ENCODE data around the gene HHAT.

The HHAT gene

DNA sequence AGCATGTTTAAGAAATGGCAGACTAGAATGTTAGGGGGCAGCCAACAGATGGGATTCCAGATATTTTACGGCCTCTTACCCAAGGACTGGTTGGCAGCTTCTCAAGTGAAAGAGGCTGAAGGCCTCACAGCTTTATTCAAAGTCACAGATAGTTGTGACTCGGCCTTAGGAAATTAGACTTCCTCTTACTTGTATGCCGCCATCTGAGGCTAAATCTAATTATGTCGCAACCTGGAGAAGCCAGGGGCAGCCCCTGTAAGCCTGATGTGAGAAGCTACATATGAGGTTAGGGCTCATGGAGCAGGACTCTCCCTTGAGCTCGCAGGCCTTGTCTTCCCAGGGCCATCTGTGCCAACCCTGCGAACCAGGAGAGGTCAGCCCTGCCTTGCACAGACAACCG, 352.5 kb downstream of the HHAT start:
- no peak for DNase-seq

DNA sequence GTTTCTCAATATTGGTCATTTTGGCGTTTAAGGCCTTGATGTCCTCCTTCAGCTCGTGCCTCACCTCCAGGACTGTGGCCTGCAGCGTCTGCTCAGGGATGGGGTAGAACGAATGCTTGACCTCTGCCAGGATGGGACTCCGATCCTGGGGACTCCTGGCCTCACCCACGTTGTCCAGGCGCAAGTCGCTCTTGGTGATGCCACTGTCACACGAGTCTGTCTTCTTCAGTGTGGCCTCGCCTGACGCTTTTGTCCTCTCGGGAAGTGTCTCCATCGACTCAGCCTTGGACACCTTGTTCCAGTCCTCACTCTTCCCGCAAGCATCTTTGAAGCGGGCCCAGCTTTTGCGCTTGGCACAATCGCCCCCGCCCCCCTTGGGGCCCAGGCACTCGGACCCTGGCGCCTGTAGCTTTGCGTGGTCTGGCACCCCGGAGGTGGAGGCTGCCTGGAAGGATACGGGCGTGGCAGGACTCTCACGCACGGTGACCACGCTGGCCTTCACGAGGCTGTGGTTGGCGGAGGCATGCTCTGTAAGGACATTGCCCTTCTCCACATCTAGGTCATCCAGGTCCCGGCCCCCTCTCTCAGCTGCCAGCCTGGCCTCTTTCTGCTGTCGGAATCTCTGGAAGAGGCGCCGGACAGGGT, 354.8 kb downstream of the HHAT start:
- DNase-seq, result no peak

DNA sequence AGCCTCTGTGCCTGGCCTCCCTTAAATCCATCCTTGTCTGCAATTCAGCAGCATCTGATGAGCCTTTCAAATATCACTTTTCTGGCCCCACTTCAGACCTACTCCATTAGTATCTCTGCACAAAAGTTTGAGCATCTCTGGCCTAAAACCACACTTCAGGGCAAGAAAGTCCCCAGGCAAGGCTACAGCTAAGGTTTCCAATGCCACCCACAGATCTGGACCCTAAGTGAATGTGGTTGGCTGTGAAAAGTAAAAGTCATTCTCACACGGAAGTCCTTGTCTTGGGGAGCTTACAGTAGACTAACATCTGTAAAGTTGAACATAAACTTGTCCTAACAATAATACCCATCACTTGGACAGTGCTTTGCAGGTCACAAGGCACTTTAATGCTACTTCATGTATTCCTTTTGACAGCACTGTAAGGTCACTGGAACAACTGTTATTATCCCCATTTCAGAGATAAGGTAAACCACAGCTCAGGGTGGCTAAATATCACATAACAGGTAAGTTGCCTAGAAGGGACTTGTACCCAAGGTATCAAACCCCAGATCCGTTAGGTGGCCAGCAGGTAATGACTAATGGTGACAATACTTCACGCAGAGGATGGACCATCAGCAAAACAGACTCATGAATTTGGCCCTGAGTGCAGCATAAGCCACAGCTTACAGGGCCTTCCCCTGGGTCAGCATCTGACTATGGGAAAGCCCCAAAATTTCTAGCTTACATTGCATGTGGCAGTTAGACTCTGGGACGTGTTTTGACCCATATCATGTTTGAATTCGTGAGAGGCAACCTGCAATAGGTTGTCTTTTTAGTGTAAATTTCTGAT, 356.0 kb downstream of the HHAT start:
- DNase-seq, result no peak

DNA sequence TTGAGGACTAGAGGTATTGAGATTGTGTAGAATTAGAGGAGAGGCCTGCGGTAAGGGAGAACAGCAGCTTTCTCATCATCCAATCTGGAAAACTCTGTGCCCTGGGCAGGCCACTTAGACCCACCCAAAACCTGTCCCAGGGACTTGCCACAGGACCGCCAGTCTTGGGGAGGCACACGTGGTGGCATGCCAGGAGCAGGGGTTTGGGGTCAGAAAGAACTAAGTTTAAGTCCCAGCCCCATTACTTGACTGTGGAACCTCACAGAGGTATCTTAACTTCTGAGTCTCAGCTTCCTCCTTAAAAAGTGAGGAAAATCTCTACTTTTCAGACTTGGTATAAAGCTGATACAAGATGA, 356.6 kb downstream of the HHAT start:
- no peak for DNase-seq

DNA sequence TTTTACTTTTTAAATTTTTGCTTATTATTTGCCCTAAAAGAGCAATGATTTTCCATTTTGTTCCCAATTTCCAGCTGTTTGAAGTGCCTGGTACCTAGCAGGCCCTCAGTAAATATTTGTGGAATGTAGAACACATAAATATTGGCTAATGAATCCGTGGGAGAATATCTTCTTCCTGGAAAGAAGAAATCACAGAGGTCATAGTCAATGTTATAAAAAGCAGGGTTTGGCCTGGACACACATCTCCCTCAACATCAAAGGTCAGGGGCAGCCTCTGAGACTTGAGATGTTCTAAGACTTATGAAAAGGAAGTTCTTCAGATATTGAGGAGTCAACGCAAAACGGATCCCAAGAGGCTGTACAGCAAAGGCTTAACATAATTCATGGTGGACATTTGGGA, 358.1 kb downstream of the HHAT start:
- DNase-seq, result no peak

DNA sequence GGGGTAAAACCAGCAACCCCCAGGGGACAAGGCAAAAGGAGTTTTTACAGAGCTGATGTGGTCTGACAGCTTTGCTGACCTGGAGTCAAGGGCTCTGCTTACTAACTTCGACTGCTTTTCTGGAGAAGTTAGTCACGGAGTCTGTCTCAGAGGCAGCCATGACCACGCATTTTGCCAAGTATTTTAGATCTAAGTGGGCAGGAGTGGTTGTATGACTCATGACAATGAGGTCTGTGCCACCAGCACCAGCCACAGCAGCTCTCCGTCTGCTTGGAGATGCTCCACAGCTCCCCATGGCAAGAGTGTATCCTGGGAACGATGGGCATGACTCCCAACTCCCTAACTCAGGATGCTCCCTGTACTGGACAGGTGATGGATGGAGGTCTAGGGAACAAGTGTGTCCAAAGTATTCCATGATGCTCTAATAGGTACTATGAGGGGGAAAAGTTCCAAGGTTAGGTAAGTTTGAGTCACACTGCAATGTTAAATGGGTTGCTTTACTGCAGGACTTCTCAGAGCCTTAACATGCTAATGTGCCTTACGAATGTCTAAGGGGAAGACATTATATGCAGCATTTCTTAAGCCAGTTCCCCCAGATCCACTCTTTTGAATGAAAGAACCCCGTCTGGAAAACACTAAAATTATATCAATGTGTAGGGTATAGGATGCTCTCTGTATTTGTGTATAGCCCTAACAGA, 359.0 kb downstream of the HHAT start:
- peak in 1 of 51 donors; percentile 45 for DNase-seq

DNA sequence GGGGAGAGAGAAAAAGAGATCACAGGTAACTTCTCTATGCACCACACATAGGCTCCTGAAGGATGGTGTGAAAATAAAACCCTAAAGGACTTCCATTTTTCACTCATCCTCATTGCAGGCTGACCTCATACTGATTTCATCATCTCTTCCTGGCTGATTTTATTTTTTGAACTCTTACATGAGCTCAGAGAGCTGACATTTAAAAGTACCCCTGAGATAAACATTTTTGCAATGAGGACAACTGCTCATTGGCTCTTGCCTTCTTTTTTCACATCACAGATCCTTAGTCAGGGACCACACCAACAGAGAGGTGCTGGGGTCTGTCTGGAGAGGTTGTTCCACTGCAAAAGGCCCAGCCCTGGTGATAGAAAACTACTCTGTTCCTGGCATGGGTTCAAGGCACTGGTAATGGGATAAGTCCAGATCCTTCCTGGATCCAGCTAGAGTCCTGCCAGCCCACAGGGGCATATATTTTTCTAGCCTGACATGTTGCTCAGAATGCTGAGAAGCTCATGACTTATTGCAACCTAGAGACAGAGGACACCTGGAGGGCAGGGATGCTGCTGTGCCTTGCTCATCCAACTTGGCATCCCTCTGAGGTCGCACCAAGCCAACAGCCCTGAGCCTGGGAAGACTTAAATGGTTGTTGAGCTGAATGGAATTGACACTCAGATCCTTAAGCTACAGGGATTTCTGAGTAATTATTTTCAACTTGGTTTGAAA, 360.0 kb downstream of the HHAT start:
- no peak for DNase-seq

DNA sequence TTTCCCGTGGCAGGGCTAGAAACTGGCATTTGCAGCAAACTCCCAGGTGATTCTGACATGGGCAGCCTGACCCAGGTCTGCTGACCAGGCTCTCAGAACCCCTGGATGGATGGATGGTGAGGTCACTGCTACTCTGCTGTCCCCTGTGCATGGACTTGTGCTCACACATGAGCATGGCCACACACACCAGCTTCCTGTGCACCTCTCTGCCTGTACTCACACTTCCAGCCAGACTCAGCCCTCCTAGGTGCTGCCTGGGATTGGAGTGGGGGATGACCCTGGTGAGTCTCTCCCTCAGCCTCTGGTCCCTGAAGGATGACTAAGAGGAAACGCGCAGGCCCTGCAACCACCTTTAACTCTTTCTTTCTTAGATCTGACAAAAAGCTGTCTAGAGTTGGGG, 361.1 kb downstream of the HHAT start:
- no peak for DNase-seq

DNA sequence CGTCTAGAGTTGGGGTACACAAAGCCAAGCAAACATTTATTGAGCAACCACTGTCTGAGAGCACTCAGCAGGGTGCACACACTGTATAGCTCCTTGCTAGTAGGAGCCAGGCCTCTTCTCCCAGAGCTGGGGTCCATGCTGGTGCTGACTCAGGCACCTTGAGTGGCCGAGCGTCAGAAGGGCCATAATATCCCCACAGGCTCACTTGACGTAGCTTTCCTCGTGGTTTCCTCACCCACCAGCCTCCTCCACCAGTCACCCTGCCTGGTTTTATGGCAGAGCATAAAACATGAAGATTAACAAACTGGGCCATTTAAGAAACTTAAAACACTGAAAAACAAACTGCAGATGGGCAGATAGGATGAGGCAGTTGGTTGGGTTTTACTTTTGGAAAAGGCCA, 361.5 kb downstream of the HHAT start:
- no peak for DNase-seq

DNA sequence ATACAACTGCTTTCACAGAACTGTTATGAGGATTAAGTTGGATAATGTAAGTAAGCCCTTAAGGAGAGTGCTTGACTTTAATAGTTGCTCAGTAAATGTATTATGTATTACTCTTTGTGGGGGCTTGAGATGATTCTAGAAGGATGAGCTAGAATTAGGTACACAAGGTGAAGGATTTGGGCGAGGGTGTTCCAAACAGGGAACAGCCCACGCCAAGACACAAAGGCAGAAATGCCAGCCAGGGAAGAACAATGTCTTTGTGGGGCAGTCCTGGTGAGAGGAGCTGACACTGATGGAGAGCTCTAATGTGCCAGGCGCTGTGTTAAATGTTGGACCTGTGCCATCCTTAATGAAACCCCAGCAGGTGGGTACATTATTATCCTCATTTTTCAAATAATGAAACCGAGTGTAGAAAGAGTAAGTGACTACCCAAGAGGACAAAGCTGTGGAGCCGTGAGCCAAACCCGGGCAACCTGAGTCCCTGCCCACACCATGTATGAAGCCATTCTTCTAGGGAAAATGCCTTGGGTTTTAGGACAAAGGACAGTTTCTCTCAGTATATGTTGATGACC, 362.4 kb downstream of the HHAT start:
- no peak for DNase-seq

DNA sequence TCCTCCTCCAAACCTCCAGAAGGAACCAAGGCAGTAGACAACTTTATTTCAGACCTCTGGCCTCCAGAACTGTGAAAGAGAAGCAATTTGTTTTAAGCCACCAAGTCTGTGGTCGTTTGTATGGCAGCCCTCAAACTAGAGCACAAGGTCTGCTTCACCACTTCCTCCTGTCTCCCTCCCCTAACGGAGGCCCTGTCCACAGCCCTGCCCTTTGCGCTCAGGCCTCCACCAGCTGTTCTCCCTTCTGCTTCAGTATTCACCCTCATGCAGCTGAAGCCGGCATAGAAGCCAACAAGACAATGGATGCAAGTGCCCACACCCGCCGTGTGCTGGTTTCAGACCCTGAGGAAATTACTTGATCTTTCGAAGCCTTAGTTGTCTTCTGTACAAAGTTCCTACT, 364.1 kb downstream of the HHAT start:
- DNase-seq, result peak in 1 of 51 donors; percentile 24

DNA sequence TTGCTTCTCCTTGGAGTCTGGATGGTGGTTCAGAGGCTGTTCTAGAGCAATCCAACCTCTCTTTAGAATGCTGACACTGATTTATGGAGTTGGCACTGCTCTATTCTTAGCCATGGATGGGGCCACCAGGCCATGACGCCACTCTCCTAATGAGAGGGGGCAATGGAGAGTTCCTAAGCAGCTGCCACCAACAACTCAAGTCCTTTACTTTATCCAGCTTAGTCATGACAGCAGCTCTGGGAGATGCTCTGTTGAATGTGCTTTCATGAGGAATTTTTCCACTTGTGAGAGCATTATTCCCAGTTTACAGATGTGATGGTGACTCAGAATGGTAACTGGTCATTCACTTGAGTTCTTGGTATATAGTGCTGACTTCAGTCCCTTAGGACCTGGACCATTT, 366.3 kb downstream of the HHAT start:
- DNase-seq, result no peak

DNA sequence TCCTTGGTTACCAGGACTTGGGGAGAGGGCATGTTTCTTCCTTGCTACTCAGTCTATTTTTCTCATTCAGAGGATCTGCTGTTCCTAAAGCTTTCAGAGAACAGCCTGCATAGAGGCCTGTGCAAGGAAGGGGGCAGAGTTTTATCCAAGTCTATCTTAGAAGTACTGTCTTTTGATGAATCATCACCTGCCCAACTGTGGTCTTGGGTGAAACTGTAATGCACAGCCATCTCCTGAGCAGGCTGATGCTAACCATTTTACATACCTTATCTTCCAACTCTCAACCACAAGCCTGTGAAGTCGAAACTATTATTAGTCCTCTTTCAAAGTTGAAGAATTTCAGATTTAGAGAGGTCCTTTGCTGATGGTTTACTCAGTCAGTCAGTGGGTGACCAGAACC, 368.0 kb downstream of the HHAT start:
- no peak for DNase-seq

DNA sequence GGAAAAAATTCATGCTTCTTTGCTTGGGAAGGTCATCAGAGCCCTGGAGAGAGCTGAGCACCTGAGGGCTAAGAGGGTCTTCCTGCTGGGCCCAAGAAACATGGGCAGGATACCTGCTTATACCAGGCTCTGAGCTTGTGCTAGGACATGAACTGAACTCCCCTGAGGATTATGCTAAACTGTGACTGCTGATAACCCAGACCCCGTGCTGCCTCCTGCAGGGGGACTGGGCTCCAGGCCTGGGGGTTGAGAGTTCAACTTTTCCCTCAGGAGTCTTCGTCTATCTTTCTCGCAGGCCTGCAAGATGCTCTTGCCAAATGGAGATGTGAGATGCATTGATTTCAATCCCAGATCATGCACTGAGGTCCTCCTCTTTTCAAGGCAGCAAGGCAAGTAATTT, 368.5 kb downstream of the HHAT start:
- no peak for DNase-seq

DNA sequence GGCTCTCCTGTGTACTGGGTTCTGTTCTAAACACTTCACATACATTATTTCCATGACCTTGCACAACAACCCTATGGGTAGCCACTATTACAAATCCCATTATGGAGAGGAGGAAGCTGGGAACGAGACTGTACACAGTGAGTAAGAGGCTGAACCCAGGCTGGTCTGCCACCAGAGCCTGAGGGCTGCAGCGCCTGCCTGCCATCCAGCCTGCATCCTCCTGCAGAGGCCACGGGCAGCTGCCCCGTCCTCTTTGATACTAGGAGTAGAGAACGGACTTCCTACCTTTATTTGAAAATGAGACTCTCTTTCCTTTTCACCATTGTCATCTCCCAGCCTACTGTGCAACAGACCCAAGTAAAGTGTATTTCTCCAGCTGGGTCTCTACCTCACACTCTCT, 370.0 kb downstream of the HHAT start:
- no peak for DNase-seq

DNA sequence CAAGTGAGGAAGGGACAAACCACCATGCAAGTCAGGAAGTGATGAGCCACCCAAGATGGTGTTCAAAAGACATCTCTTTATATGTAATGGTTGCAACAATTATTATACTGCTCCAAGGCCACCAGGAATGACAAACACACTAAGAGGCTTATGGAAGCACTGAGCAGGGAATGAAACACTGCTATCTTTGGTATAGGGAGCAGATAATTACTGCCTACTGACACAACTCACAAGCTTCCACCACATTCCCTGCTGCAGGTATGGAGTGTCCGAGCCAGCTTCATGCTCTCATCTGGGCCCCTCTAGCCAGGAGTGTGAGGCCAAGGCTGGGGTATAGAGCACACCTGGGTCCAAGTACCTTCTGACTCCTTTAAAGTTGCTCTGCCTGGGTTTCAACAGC, 371.4 kb downstream of the HHAT start:
- no peak for DNase-seq

DNA sequence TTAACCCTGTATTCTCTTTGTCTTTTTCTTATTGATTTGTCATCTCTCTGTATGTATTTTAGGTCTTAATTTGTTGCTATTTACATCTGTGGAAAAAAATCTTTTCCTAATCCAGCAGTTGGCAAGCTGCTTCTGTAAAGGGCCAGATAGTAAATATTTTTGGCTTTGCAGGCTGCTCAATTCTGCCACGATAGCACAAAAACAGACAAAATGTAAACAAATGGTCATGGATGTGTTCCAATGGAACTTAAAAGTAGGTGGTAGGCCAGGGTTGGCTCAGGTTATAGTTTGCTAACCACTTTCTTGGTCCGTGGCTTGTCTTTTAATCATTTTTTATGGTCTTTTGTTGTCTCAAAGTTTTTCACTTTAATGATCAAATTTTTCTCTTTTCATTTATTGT, 371.8 kb downstream of the HHAT start:
- DNase-seq, result no peak

DNA sequence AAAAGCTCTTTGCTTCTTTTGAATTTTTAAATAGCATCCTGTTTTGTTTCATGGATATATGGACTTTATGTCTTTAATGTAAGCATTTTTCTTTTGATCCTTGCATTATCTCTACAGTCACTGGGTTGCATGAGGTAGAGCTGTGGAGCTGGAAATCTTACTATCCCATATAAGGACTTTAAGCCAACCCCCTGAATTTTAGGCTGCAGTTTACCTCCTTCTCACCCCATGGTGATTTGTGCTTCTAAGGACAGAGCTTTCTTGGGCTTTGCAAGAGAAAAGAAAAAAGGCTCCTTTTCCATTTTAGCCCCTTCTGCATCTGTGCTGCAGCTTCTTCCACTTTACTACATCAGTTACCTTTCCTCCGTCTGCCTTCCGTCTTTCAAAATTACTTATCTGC, 373.8 kb downstream of the HHAT start:
- no peak for DNase-seq

DNA sequence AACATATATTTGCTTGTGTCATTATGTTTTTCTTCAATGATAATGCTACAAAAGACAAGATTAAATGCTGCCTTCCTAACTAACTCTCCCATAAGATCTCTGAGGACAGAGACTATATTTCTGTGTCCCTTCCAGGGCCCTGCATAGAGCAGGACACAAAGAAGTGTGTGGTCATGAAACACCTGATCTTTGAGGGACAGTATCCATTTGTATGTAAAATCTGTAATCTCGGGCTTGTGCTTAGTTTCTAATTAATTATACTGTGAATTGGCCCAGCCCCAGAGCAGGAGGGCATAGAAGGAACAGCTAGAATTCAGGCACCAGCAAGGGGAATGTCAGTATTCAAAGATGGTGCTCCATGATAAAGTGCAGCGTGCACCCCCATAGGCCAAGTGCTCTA, 374.9 kb downstream of the HHAT start:
- no peak for DNase-seq

DNA sequence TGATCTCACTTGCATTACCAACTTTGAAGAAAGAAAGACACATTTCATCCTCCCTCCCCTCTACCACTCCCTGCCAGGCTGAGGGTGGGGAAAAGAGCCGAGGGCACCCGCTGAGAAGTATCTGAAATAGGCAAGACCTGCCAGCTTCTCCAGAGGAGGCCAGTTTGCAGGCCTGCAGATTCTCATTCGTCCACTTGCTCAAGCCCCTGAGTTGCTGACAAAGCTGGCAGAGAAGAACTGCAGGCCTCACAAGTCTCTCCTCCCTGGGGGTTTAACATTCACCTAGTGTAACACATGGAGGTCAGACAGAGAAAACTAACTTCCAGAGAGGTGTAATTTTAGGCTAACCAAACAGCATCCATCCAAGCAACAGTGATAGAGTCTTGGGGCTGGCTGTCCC, 376.4 kb downstream of the HHAT start:
- no peak for DNase-seq

DNA sequence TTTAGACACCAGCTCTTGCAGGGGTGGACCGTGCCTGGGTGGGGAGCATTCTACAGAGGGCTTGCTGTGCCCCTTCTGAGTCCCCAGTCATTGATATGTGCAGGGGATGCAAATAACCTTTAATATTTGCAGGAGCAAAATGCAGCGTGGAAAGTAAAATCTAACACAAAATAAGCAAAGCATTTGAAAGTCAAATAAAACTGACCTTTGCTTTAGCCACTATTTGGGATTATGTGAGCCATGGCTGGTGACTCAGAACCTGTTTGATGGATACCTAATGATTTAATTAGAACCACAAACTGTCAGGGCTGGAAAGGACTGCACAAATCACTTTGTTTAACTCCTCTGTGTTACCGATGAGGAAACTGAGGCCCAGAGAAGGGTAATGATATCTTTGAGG, 377.5 kb downstream of the HHAT start:
- no peak for DNase-seq

Measured in hypothalamus (tissue), 51 donors.